ENCODE data around the gene PTPN20. TPM values are rescaled to one million over a fixed set of nuclear protein-coding genes. Genes with fewer than 3 reads are reported as not detected.

PTPN20 gene
- total RNA-seq, 4 donors from 2014 or later: 1.7 to 10.9 (median 7.7) TPM

DNA sequence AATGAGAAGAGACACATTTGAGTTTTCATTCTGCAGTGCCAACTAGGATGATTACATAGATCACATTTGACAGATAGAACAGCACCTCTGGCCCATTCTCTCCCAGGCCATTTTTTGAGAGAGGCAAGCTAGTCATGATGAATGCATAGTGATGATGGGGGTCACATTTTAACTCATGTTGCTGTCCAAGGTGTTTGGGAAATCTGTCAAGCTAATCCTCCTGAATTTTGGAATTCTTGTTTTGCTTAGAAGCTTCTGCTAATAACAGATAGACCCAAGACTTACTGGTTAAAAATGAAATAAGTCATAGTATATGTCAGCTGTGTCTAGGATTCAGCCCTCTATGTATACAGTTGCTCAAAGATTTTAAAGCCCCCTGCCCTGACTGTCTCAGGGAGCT is 101.0 kb downstream of the PTPN20 start:
- Histone ChIP-seq H3K4me1 (no peaks in the 10 kb centered on the region), H3K9me3 (no peaks in the 10 kb centered on the region), H3K36me3 (no peaks in the 10 kb centered on the region), H3K4me3 (replicated peaks in 1 of 3) (no peak overlapping the region), H3K27ac (no peak overlapping the region), H3K27me3 (no peaks in the 10 kb centered on the region)
- intact Hi-C loops (cut with DNase I): no loop called here
- no peak for TF ChIP-seq POLR2A (IDR thresholded peaks at IDR 0.05)
- TF ChIP-seq, protein P1, sequence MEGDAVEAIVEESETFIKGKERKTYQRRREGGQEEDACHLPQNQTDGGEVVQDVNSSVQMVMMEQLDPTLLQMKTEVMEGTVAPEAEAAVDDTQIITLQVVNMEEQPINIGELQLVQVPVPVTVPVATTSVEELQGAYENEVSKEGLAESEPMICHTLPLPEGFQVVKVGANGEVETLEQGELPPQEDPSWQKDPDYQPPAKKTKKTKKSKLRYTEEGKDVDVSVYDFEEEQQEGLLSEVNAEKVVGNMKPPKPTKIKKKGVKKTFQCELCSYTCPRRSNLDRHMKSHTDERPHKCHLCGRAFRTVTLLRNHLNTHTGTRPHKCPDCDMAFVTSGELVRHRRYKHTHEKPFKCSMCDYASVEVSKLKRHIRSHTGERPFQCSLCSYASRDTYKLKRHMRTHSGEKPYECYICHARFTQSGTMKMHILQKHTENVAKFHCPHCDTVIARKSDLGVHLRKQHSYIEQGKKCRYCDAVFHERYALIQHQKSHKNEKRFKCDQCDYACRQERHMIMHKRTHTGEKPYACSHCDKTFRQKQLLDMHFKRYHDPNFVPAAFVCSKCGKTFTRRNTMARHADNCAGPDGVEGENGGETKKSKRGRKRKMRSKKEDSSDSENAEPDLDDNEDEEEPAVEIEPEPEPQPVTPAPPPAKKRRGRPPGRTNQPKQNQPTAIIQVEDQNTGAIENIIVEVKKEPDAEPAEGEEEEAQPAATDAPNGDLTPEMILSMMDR (IDR thresholded peaks at IDR 0.05): no peak
- DNase-seq: no peak

DNA sequence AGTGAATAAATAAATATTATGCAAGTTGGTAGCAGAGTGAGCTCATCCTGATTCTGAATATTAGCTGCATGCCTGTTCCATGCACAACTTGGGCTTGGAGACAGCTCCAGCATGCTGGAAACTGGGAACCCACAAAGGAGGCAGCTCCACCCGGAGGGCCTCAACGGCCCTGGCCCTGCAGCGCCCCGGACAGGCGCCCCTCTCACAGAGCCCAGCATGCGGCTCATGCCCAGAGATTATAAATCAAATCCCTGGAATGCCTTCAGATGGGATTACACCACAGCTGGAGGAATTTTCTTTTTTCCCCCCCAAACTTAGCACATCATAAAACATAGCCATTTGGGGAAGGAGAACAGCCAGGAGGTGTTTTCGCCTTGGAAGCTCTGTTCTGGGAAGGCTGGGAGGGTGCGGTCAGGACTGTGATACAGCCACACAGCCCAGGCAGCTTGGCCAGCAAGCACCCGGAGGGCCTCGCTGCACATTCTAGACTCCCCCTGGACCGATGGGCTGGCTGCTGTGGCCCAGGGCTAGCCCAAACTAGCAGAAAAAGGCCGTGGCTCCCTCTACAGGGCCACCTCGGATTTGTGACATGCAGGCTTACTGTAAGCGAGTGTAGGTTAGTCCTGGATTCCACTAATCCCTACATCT is 102.4 kb downstream of the PTPN20 start:
- no peaks in the 10 kb centered on the region for H3K36me3 ChIP-seq
- no peaks in the 10 kb centered on the region for H3K4me1 ChIP-seq
- no peak overlapping the region for H3K27ac ChIP-seq
- no peaks in the 10 kb centered on the region for H3K9me3 ChIP-seq
- no peaks in the 10 kb centered on the region for H3K27me3 ChIP-seq
- no peak for DNase-seq
- intact Hi-C loops (cut with DNase I): no loop called here
- no peak overlapping the region for H3K4me3 ChIP-seq (replicated peaks in 1 of 3)
- WGBS, 2 donors: 84 to 87% methylated on average over 12 to 14 of the region's 14 CpGs
- no peak for TF ChIP-seq POLR2A (IDR thresholded peaks at IDR 0.05)
- TF ChIP-seq, protein P1 (IDR thresholded peaks at IDR 0.05): no peak

DNA sequence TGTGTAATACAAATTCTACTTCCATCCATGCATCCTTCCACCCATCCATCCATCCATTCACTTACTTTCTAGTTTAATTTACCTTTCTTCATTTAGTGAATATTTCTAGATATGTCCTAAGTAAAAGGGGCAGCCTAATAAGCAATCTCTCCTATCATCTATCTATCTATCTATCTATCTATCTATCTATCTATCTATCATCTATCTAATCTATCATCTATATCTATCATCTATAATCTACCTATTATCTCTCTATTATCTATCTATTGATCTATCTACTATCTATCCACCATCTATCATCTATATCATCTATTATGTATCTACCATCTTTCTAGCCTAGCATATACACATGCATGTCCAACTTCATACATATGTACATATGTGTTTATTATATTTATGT is 104.2 kb downstream of the PTPN20 start:
- Histone ChIP-seq H3K36me3 (no peaks in the 10 kb centered on the region), H3K4me3 (replicated peaks in 1 of 3) (no peak overlapping the region), H3K27me3 (no peaks in the 10 kb centered on the region), H3K27ac (no peak overlapping the region), H3K9me3 (no peaks in the 10 kb centered on the region), H3K4me1 (no peaks in the 10 kb centered on the region)
- no peak for TF ChIP-seq POLR2A (IDR thresholded peaks at IDR 0.05)
- TF ChIP-seq, protein P1 (IDR thresholded peaks at IDR 0.05): no peak
- no peak for DNase-seq
- intact Hi-C loops (cut with DNase I): no loop called here

DNA sequence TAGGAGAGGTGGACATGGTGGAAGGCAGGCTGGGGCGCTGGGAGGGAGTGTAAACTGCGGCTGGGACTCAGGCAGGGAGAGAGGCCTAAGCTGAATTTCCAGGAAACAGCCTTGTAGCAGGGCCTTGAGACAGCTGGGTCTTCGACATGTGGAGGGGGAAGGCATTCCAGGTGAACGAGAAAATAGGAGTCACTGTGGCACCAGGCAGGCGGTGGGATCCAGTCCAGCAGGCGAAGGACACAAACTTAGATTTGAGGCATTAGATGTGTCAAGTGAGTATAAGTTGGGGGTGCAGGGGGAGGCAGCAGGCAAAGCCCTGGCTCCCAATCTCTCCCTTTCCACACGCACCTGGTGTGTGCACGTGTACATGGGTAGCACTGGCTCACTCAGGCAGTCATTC is 105.3 kb downstream of the PTPN20 start:
- no peak for DNase-seq
- no peak for TF ChIP-seq POLR2A (IDR thresholded peaks at IDR 0.05)
- TF ChIP-seq, protein P1 (IDR thresholded peaks at IDR 0.05): no peak

DNA sequence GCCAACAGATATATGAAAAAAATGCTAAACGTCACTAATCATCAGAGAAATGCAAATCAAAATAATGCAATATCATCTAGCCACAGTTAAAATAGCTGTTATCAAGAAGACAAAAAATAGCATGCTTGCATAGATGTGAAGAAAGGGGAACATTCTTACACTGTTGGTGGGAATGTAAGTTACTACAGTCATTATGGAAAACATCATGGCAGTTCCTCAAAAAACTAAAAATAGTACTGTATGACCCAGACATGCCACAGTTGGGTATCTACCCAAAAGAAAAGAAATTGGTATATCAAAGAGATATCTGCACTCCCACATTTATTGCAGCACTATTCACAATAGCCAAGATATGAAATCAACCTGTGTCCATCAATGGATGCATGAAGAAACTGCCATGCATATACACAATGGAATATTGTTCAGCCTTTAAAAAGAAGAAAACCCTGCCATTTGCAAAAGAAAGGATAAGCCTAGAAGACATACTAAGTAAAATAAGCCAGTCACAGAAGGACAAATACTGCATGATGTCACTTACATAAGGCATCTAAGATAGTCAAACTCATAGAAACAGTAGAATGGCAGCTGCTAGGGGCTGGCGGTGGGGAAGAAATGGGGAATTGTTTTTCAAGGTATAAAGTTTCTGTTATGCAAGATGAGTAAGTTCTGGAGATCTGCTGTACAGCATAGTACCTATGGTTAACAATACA is 107.0 kb downstream of the PTPN20 start:
- intact Hi-C loops (cut with DNase I): no loop called here
- no peak for DNase-seq
- 90 to 95% methylated on average over 2 of the region's 2 CpGs for WGBS, 2 donors
- Histone ChIP-seq H3K4me1 (no peaks in the 10 kb centered on the region), H3K27me3 (no peaks in the 10 kb centered on the region), H3K9me3 (no peaks in the 10 kb centered on the region), H3K4me3 (replicated peaks in 1 of 3) (no peak overlapping the region), H3K36me3 (no peaks in the 10 kb centered on the region), H3K27ac (no peak overlapping the region)
- TF ChIP-seq POLR2A (IDR thresholded peaks at IDR 0.05): no peak
- TF ChIP-seq, protein P1 (IDR thresholded peaks at IDR 0.05): no peak

More for the DNA sequence above, 105.3 kb downstream of the PTPN20 start:
- WGBS, 2 donors: 90 to 91% methylated on average over 8 of the region's 8 CpGs
- H3K9me3 ChIP-seq: no peaks in the 10 kb centered on the region
- no peak overlapping the region for H3K4me3 ChIP-seq (replicated peaks in 1 of 3)
- intact Hi-C loops (cut with DNase I): no loop called here
- no peak overlapping the region for H3K27ac ChIP-seq
- H3K36me3 ChIP-seq: no peaks in the 10 kb centered on the region
- H3K4me1 ChIP-seq: no peaks in the 10 kb centered on the region
- no peaks in the 10 kb centered on the region for H3K27me3 ChIP-seq
